Iris pigment epithelial cell (primary cell): ENCODE data around the gene IQSEC3.
"Not testable (repeated sequence)": the region's sequence is repeated elsewhere in the genome, so short reads cannot be mapped to it uniquely, and the experiment has no call there.

Experiments used
- DNase-seq: peaks from one replicate; pipeline ENCODE4 v3.0.0-alpha.2; 2011; ENCODE audit warnings: low read depth

IQSEC3 gene

DNA sequence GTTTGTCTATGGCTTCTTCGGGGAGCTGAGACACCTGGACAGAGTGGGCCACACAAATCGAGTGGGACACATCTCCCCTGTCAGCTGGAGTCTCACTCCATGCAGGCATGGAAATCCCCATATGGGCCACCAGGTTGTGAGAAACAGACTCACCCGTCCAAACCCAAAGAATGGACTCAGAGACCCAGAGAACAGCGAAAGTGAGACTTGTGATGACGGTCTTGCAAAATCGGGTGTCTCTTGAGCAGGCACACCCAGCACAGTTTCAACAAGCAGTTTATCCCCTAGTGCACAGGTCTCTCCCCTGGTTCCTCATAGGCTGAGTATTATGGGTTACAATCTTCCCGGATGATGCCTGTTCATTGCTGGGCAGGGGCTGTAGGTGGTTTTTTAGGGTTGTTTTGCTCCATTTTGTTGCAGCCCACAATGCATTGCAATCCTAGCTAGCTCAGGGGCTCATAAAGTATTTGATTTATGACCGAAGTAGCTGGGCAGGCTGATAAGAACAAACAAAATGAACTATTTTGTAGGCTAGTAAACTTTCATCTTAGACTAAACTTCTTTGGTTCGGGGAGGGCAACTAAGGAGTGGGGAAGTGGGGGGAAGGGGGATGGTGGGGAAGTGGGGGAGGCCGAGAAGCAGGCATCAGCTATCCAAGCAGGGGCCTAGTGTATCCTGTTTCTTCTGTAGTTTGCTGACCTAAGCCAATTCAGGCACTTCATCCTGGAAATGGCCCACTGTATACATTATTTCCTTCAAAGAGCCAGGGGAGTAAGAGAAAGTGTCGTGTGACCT lies 45.3 kb downstream of the IQSEC3 start:
- no peak for DNase-seq

- no peak for DNase-seq
These were observed 46.8 kb downstream of the IQSEC3 start for GRCh38 chr12:113347-113746.

DNA sequence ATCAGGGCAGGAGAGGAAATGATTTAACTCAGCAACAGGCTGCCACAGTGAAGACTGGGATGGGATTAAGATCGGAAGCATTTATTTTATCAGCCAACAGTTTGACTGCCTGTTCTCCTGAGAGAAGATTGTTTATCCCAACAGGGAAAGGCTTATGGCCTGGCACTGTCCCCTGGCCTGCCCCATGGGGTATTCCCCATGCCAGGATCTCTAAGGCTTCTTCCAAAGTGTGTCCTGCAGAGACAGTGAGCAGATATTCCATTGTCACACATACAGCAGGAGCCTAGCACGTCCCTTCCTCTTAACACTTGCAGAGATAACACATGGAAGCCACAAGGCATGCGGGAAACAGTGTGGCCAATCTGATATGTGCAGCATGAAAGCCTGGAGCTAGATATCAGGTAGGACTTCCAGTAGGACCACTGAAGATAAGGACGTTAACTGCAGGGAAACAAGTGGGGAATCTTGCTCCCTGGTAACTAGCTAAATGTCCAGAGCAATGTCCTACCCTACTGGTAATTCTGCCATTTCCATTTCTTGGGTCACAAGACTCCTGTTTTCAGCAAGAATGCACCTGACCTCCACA lies 48.2 kb downstream of the IQSEC3 start:
- DNase-seq: no peak

DNA sequence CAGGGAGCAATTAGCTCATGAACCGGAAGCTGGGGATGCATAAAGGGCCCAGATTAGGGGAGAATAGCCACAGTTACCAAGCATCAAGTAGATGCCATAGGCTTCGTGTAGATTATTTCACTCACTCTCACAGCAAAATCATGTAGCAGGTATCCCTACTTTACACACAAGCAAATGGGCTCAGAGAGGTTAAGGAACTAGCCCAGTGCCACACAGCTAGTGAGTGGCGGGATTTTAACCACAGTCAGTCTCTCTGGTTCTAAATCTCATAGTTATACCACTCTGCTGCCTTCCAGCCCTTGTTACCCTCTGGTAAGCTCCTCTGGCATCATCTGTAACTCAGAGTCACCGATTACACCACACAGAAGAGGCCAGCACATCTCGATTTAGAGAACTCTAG lies 49.0 kb downstream of the IQSEC3 start:
- DNase-seq: no peak

GRCh38 chr12:115960-116915 lies 49.7 kb downstream of the IQSEC3 start:
- DNase-seq: no peak

DNA sequence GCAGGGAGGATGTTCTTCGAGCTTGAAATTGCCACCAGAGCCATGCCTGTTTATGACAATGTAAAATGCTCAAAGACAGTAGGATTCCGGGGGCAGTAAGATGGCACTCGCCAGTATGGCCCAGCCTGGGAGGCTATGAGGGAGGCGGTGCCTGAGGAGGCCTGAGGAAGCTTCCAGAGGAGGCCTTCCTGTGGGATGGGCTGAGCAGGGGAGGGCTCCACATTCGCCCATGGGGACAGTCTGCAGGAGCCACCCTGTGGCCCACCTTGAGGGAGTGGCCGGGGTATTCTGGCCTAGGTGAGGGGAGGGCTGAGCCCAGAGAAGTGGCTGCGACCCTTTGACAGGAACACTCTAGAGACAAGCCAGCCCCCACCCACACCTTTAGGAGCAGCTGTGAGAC lies 50.7 kb downstream of the IQSEC3 start:
- no peak for DNase-seq

DNA sequence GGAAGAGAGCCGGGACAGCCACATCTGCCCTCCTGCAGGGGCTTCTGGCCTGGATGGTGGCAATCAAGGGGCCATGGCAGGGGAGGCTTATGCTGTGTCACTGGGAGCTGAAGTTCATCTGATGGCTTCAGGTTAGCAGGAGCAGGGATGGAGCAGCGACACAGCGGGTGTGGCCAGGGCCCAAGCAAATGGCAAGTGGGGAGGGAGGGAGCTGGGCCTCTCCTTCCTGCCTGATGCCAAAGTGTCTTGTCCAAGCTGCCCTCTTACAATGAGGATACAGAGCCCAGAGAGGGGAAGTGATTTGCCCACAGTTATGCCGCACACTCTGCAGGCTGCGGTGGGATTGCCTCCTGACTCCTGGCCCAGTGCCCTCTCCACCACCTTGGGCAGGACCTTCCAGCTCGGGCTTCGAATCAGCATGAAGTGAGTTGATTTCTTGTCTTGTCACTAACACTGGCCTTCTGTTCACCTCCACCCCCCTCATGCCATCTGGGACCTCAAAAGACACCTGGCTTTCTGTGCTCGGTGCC lies 51.3 kb downstream of the IQSEC3 start:
- no peak for DNase-seq

DNA sequence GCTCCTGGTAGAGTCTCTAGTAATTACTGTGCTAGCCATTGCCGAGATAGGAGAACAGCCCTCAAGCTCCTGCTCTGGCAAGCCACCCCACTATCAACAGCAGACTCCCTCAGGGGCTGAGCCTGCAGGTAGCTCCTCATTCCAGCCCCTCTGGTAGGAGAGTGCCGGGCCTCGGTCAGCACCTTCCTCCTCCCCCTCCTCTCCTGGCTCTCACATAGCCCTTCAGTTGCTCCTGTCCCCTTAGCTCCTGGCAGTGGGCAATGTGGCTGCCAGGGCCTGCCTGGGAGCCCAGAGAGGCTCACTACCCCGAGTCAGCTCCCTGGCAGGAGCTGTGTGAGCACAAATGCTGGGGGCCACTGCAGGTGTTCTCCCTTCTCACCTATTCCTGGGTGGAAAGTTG lies 52.0 kb downstream of the IQSEC3 start:
- DNase-seq: no peak

- no peak for DNase-seq
These were observed 54.4 kb downstream of the IQSEC3 start for GRCh38 chr12:120951-121350.

GRCh38 chr12:121647-122046 lies 55.1 kb downstream of the IQSEC3 start:
- DNase-seq: no peak

DNA sequence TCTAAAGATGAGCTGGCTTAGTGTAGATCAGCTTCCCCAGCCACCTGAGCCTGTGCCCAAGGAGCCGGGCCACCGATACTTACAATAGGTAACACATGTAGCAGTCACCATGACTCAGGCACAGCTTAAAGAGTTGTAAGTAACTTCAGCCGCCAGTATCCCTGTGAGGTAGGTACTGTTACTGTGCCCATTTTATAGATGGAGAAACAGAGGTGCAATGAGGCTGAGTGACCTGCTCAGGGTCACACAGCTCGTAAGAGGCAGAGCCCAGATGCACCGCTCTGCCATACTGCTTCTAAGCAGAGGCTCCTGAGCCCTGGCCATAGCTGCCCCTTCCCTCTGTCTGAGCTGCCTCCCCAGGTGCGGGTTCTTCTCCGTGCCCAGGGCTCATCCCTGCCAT lies 58.5 kb downstream of the IQSEC3 start:
- no peak for DNase-seq

GRCh38 chr12:125566-125965 lies 59.0 kb downstream of the IQSEC3 start:
- DNase-seq: no peak

DNA sequence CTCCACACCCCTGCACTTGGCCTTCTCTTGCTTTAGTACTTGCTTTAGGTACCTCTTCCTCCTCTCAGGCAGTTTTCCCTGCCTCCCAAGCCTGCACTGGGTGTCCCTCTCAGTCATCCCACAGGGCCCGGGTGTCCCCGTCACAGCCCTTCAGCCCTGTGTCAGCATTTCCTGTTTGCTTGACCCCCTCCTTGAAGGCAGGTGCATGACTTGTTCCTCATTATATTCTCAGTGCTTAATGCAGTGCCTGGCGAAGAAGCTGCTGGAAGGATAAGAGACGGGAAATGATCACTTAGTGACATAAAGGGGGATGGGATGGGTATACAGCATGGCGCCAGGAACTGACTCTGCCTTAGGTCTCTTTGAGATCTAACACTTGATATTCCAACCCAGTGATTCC lies 61.5 kb downstream of the IQSEC3 start:
- no peak for DNase-seq

GRCh38 chr12:129001-129400 lies 62.4 kb downstream of the IQSEC3 start:
- DNase-seq: no peak

- DNase-seq: no peak
These were observed 64.0 kb downstream of the IQSEC3 start for GRCh38 chr12:130519-130918.

DNA sequence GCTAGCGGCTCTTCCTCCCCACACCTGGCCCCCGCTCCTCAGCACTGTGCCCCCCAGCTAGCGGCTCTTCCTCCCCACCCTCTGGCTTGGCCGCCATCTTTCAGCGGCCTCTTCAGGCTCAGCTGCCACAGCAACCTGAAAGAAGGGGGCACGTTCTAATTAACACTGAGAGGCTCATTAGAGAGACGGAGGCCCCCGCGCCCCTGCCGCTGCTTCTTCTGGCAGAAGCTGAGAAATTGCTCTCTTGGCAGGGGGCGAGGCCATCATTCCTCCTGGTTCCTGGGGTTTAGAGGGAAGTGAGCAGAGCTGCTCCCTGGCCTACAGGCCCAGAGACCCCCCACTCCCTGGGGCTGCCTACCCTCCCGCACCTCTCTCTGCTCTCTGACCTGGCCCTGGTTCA lies 64.4 kb downstream of the IQSEC3 start:
- DNase-seq: no peak

- peak; percentile 7 for DNase-seq
These were observed 65.3 kb downstream of the IQSEC3 start for GRCh38 chr12:131732-132495.

- DNase-seq: not testable (repeated sequence)
These were observed 67.2 kb downstream of the IQSEC3 start for GRCh38 chr12:133616-134232.

DNA sequence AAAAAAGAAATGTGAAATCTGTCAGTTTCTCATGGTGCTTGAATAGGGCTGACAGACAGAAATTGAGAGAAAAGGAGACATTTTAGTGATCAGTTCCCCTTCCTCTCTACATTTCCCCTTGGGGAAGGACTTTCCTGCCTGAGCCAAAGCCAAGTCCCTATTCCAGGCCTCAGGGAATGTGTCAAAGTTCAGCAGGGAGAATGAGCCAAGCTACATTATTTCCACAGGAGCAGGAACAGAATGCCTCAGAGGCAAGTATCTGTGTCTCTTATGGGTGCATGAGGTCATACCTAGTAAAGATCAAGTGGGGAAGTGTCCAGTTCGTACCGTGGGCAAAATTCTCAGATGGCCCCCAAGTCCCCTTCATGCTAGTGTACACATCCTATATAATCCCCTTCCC lies 68.6 kb downstream of the IQSEC3 start:
- no peak for DNase-seq

- DNase-seq: no peak
These were observed 71.8 kb downstream of the IQSEC3 start for GRCh38 chr12:138171-138897.
